Right lobe of liver (tissue), 4 donors: ENCODE measurements around the gene OLA1.

Experiments
- POLR2A ChIP-seq: fragments of 450-650 bp; IDR thresholded peaks from one replicate; pipeline ENCODE4 v1.6.1; 2017; ENCODE audit warnings: antibody characterized with exemption, mild to moderate bottlenecking
- TF ChIP-seq, protein P1 (sequence below), 4 donors: fragments of 200-600 bp in 3 of 4; fragments of 450-650 bp in 1 of 4; IDR thresholded peaks; one replicate each; pipeline versions ENCODE4 v1.5.1 to v1.8.0; 2016 to 2022; ENCODE audit warnings: antibody characterized with exemption in 4 of 4, mild to moderate bottlenecking in 2 of 4
- donor health status: DM: no; HTN: no; CAD: no.
- donor health status: DM: no; HTN: no; CAD: no.
- donor health status: DM: no; HTN: yes; CAD: no.

- TF ChIP-seq, protein P1, sequence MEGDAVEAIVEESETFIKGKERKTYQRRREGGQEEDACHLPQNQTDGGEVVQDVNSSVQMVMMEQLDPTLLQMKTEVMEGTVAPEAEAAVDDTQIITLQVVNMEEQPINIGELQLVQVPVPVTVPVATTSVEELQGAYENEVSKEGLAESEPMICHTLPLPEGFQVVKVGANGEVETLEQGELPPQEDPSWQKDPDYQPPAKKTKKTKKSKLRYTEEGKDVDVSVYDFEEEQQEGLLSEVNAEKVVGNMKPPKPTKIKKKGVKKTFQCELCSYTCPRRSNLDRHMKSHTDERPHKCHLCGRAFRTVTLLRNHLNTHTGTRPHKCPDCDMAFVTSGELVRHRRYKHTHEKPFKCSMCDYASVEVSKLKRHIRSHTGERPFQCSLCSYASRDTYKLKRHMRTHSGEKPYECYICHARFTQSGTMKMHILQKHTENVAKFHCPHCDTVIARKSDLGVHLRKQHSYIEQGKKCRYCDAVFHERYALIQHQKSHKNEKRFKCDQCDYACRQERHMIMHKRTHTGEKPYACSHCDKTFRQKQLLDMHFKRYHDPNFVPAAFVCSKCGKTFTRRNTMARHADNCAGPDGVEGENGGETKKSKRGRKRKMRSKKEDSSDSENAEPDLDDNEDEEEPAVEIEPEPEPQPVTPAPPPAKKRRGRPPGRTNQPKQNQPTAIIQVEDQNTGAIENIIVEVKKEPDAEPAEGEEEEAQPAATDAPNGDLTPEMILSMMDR (IDR thresholded peaks at IDR 0.05), result no peak
- no peak for TF ChIP-seq POLR2A
These were observed 8.2 kb downstream of the OLA1 start for GRCh38 chr2:174240097-174240496.
